HCEC 1CT (cell line): ENCODE results near the gene TECPR1.

Experiments used
- DNase-seq: peaks from one replicate; pipeline ENCODE4 v3.0.0-alpha.2; 2017

Gene TECPR1

GRCh38 chr7:98283127-98283886 is 31.3 kb upstream of the TECPR1 start:
- DNase-seq = peak; percentile 76

GRCh38 chr7:98282703-98283102 is 30.7 kb upstream of the TECPR1 start:
- no peak for DNase-seq

- DNase-seq = no peak
Observed at GRCh38 chr7:98281757-98282606, 29.9 kb upstream of the TECPR1 start.

- peak; percentile 88 for DNase-seq
Observed at GRCh38 chr7:98280791-98281756, 29.0 kb upstream of the TECPR1 start, which contains the start of gene BRI3. TSS of gene BRI3 (plus strand) at chr7:98281686. CDS start at chr7:98281796, 110 bp downstream.

- no peak for DNase-seq
Observed at GRCh38 chr7:98280296-98280695, 28.3 kb upstream of the TECPR1 start.

- no peak for DNase-seq
Observed at GRCh38 chr7:98278936-98279335, 26.9 kb upstream of the TECPR1 start.

- no peak for DNase-seq
Observed at GRCh38 chr7:98278408-98278807, 26.4 kb upstream of the TECPR1 start.

GRCh38 chr7:98276241-98276761 is 24.3 kb upstream of the TECPR1 start:
- DNase-seq = peak; percentile 50

- no peak for DNase-seq
Observed at GRCh38 chr7:98267303-98267702, 15.3 kb upstream of the TECPR1 start.

- DNase-seq = no peak
Observed at GRCh38 chr7:98266840-98267239, 14.8 kb upstream of the TECPR1 start.

- DNase-seq = peak; percentile 61
Observed at GRCh38 chr7:98265841-98266271, 13.8 kb upstream of the TECPR1 start.

GRCh38 chr7:98257701-98258100 is 5.7 kb upstream of the TECPR1 start:
- no peak for DNase-seq

GRCh38 chr7:98256431-98256830 is 4.4 kb upstream of the TECPR1 start:
- DNase-seq = no peak

GRCh38 chr7:98254951-98255610 is 3.0 kb upstream of the TECPR1 start:
- DNase-seq = no peak

GRCh38 chr7:98254516-98254915 is 2.5 kb upstream of the TECPR1 start:
- DNase-seq = no peak

- DNase-seq = no peak
Observed at GRCh38 chr7:98252425-98253054, 508 bp upstream of the TECPR1 start.

GRCh38 chr7:98251231-98251600 is 816 bp downstream of the TECPR1 start:
- no peak for DNase-seq

GRCh38 chr7:98250789-98251188 is 1.2 kb downstream of the TECPR1 start:
- DNase-seq = no peak

- DNase-seq = no peak
Observed at GRCh38 chr7:98249106-98249505, 2.9 kb downstream of the TECPR1 start.

GRCh38 chr7:98248156-98248555 is 3.9 kb downstream of the TECPR1 start:
- no peak for DNase-seq

- DNase-seq = no peak
Observed at GRCh38 chr7:98244871-98245270, 7.2 kb downstream of the TECPR1 start.

- no peak for DNase-seq
Observed at GRCh38 chr7:98242934-98243333, 9.1 kb downstream of the TECPR1 start.
